Skeletal muscle tissue (tissue), 4 donors: Measurements from ENCODE around the gene TENM3. TPM values are rescaled to one million over a fixed set of nuclear protein-coding genes. Genes with fewer than 3 reads are reported as not detected.

ENCODE experiments used
- H3K27ac ChIP-seq: one replicate; pipeline ENCODE4 v1.7.0; 2013; ENCODE audit warnings: mild to moderate bottlenecking, low read depth, low read length, inconsistent platforms
- H3K27me3 ChIP-seq, 3 donors: one replicate each; pipeline ENCODE4 v1.7.0; 2013; ENCODE audit warnings: low read length in 3 of 3; ENCODE audit not compliant: control insufficient read depth in 3 of 3, insufficient read depth in 3 of 3
- H3K36me3 ChIP-seq, 3 donors: one replicate each; pipeline ENCODE4 v1.7.0; 2013; ENCODE audit warnings: low read length in 3 of 3; ENCODE audit not compliant: control insufficient read depth in 3 of 3, insufficient read depth in 3 of 3
- H3K4me1 ChIP-seq, 3 donors: one replicate each; pipeline ENCODE4 v1.7.0; 2013; ENCODE audit warnings: low read length in 3 of 3, mild to moderate bottlenecking in 3 of 3; ENCODE audit not compliant: control insufficient read depth in 3 of 3, insufficient read depth in 3 of 3
- H3K4me3 ChIP-seq, 3 donors: one replicate each; pipeline ENCODE4 v1.7.0; 2013; ENCODE audit warnings: low read length in 3 of 3
- H3K9ac ChIP-seq, 3 donors: one replicate each; pipeline ENCODE4 v1.7.0; 2013; ENCODE audit warnings: low read length in 3 of 3, mild to moderate bottlenecking in 3 of 3, moderate library complexity in 2 of 3, low read depth in 1 of 3
- H3K9me3 ChIP-seq, 3 donors: one replicate each; pipeline ENCODE4 v1.7.0; 2013; ENCODE audit warnings: low read length in 3 of 3; ENCODE audit not compliant: control insufficient read depth in 3 of 3
- total RNA-seq: library from RNA; depleted of rRNA; stranded (reverse); fragments of >200 nt; gene quantifications from one replicate; pipeline ENCODE4 v1.2.3, GENCODE V29; 2014
- donor health status: Osteomylitis.

Gene TENM3
- total RNA-seq, 1 donor from 2014 or later: 29.7 TPM

- no peak overlapping the region for H3K27ac ChIP-seq
- no peaks in the 10 kb centered on the region for H3K27me3 ChIP-seq
- H3K9me3 ChIP-seq: no peaks in the 10 kb centered on the region
- no peak overlapping the region for H3K9ac ChIP-seq
- no peaks in the 10 kb centered on the region for H3K4me1 ChIP-seq
- no peaks in the 10 kb centered on the region for H3K36me3 ChIP-seq
- H3K4me3 ChIP-seq: no peak overlapping the region
Observed at GRCh38 chr4:182343453-182343852, 100.3 kb downstream of the TENM3 start.

- H3K9me3 ChIP-seq: no peaks in the 10 kb centered on the region
- H3K9ac ChIP-seq: no peak overlapping the region
- H3K4me1 ChIP-seq: no peaks in the 10 kb centered on the region
- no peaks in the 10 kb centered on the region for H3K27me3 ChIP-seq
- no peaks in the 10 kb centered on the region for H3K36me3 ChIP-seq
- no peak overlapping the region for H3K27ac ChIP-seq
- no peak overlapping the region for H3K4me3 ChIP-seq
Observed at GRCh38 chr4:182344968-182345367, 101.8 kb downstream of the TENM3 start.

GRCh38 chr4:182346250-182346649 is 103.0 kb downstream of the TENM3 start:
- H3K4me1 ChIP-seq: no peaks in the 10 kb centered on the region
- no peak overlapping the region for H3K4me3 ChIP-seq

GRCh38 chr4:182346675-182347375 is 103.6 kb downstream of the TENM3 start:
- Histone ChIP-seq H3K36me3 (no peaks in the 10 kb centered on the region), H3K27ac (no peak overlapping the region), H3K27me3 (no peaks in the 10 kb centered on the region), H3K4me1 (no peaks in the 10 kb centered on the region), H3K4me3 (no peak overlapping the region), H3K9me3 (no peaks in the 10 kb centered on the region), H3K9ac (no peak overlapping the region)

More at GRCh38 chr4:182346250-182346649, 103.0 kb downstream of the TENM3 start:
- Histone ChIP-seq H3K9ac (no peak overlapping the region), H3K9me3 (no peaks in the 10 kb centered on the region), H3K27ac (no peak overlapping the region), H3K36me3 (no peaks in the 10 kb centered on the region), H3K27me3 (no peaks in the 10 kb centered on the region)

- H3K9ac ChIP-seq: no peak overlapping the region
- H3K27me3 ChIP-seq: no peaks in the 10 kb centered on the region
Observed at GRCh38 chr4:182348779-182349326, 105.7 kb downstream of the TENM3 start.

GRCh38 chr4:182350041-182350440 is 106.8 kb downstream of the TENM3 start:
- H3K4me3 ChIP-seq: no peak overlapping the region

More at GRCh38 chr4:182348779-182349326, 105.7 kb downstream of the TENM3 start:
- Histone ChIP-seq H3K4me3 (no peak overlapping the region), H3K4me1 (no peaks in the 10 kb centered on the region), H3K36me3 (no peaks in the 10 kb centered on the region), H3K9me3 (no peaks in the 10 kb centered on the region), H3K27ac (no peak overlapping the region)

GRCh38 chr4:182351485-182351884 is 108.3 kb downstream of the TENM3 start:
- H3K9ac ChIP-seq: no peak overlapping the region
- H3K27me3 ChIP-seq: no peaks in the 10 kb centered on the region
- no peaks in the 10 kb centered on the region for H3K9me3 ChIP-seq
- H3K4me1 ChIP-seq: no peaks in the 10 kb centered on the region
- H3K27ac ChIP-seq: no peak overlapping the region
- H3K4me3 ChIP-seq: no peak overlapping the region
- H3K36me3 ChIP-seq: no peaks in the 10 kb centered on the region

More at GRCh38 chr4:182350041-182350440, 106.8 kb downstream of the TENM3 start:
- no peak overlapping the region for H3K27ac ChIP-seq
- H3K9me3 ChIP-seq: no peaks in the 10 kb centered on the region
- no peaks in the 10 kb centered on the region for H3K27me3 ChIP-seq
- H3K4me1 ChIP-seq: no peaks in the 10 kb centered on the region
- H3K36me3 ChIP-seq: no peaks in the 10 kb centered on the region
- H3K9ac ChIP-seq: no peak overlapping the region

- Histone ChIP-seq H3K27ac (no peak overlapping the region), H3K27me3 (no peaks in the 10 kb centered on the region), H3K9me3 (no peaks in the 10 kb centered on the region)
Observed at GRCh38 chr4:182354106-182354505, 110.9 kb downstream of the TENM3 start.

GRCh38 chr4:182354867-182355266 is 111.7 kb downstream of the TENM3 start:
- Histone ChIP-seq H3K27ac (no peak overlapping the region), H3K36me3 (no peaks in the 10 kb centered on the region), H3K9ac (no peak overlapping the region), H3K4me3 (no peak overlapping the region), H3K9me3 (no peaks in the 10 kb centered on the region), H3K27me3 (no peaks in the 10 kb centered on the region), H3K4me1 (no peaks in the 10 kb centered on the region)

More at GRCh38 chr4:182354106-182354505, 110.9 kb downstream of the TENM3 start:
- Histone ChIP-seq H3K36me3 (no peaks in the 10 kb centered on the region), H3K9ac (no peak overlapping the region), H3K4me1 (no peaks in the 10 kb centered on the region), H3K4me3 (no peak overlapping the region)

GRCh38 chr4:182367153-182367552 is 124.0 kb downstream of the TENM3 start:
- H3K27me3 ChIP-seq: no peaks in the 10 kb centered on the region
- H3K36me3 ChIP-seq: no peaks in the 10 kb centered on the region
- H3K4me1 ChIP-seq: no peaks in the 10 kb centered on the region
- no peak overlapping the region for H3K27ac ChIP-seq
- no peak overlapping the region for H3K4me3 ChIP-seq
- H3K9me3 ChIP-seq: no peaks in the 10 kb centered on the region
- H3K9ac ChIP-seq: no peak overlapping the region
